IPS DF 4.7 (cell line): Measurements from ENCODE around the gene GPR155.
"Not testable (repeated sequence)": the region's sequence is repeated elsewhere in the genome, so short reads cannot be mapped to it uniquely, and the experiment has no call there.

ENCODE experiments used
- DNase-seq: peaks from one replicate; pipeline ENCODE4 v3.0.0-alpha.2; 2013; ENCODE audit warnings: low spot score; ENCODE audit errors: extremely low read depth

GPR155 gene

GRCh38 chr2:174438146-174438886 is 48.5 kb downstream of the GPR155 start:
- no peak for DNase-seq

- DNase-seq, result no peak
Measured at GRCh38 chr2:174436351-174436750, 50.5 kb downstream of the GPR155 start.

DNA sequence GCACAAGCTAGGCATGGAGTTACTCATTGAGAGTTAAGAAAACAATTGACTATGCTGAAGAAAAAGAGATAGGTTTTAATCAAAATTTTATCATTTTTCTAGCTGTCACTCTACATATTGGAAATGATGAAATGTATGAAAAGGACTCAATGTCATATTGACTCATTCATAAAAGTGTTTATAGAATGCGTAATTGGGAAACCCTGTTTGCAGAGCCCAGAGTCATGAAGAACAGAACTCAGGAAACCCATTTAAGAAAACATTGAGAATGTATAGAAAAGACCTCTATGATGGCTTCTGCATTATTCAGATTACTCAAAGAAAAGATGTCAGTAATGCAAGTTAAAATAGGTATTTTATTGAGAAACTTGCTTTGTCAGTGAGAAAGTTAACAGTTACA is 54.9 kb downstream of the GPR155 start:
- no peak for DNase-seq

DNA sequence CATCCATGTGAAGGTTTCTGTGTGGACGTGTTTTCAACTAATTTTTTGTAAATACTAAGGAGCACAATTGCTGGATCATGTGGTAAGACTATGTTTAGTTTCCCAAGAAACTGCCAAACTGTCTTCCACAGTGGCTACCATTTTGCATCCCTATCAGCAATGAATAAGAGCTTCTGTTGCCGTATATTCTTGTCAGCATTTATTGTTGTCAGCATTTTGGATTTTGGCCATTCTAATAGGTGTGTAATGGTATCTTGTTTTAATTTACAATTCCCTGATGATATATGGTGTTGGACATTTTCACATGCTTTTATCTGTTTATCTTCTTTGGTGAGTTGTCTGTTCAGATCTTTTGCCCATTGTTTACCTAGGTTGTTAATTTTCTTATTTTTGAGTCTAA is 56.8 kb downstream of the GPR155 start:
- DNase-seq, result no peak

GRCh38 chr2:174428214-174428613 is 58.6 kb downstream of the GPR155 start:
- no peak for DNase-seq

DNA sequence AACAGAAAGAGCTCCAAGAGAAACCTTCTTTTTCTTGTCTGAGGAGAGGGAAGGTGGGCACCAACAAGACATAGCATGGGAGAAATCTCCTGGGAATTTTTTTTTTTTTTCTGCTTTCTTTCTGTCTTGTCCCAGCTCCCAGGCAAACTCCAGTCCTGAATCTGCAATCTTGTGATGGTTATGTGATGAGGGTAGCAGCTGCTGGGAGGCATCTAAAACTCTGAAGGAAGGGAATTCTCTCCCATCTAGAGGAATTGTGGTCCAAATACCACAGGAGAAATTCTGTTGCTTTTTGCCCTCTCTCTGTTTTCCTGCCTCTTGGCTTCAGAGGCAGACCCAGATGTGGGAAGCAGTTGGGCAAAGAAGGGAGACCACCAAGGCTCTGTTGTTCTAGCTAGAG is 74.6 kb downstream of the GPR155 start:
- no peak for DNase-seq

GRCh38 chr2:174410039-174410438 is 76.8 kb downstream of the GPR155 start:
- not testable (repeated sequence) for DNase-seq

- DNase-seq, result no peak
Measured at GRCh38 chr2:174403628-174404027, 83.2 kb downstream of the GPR155 start.

DNA sequence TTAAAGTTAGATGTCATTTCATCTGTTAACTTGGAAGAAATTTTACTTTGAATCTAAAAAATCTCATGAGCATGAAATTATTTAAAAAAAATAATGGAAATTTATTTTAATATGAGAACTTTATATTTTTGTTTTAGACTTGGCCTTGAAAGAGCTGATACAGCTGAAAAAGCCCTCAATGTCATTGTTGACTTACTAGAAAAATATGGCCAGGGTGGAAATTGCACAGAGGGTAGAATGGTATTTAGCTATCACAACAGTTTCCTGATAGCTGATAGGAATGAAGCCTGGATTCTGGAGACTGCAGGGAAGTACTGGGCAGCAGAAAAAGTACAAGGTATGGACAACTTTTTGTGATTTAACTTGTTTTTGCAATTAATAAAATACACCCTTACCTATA is 86.0 kb downstream of the GPR155 start:
- no peak for DNase-seq

- no peak for DNase-seq
Measured at GRCh38 chr2:174399171-174399570, 87.7 kb downstream of the GPR155 start.

GRCh38 chr2:174397773-174398172 is 89.1 kb downstream of the GPR155 start:
- no peak for DNase-seq

- DNase-seq, result no peak
Measured at GRCh38 chr2:174395969-174396630, 90.7 kb downstream of the GPR155 start.

DNA sequence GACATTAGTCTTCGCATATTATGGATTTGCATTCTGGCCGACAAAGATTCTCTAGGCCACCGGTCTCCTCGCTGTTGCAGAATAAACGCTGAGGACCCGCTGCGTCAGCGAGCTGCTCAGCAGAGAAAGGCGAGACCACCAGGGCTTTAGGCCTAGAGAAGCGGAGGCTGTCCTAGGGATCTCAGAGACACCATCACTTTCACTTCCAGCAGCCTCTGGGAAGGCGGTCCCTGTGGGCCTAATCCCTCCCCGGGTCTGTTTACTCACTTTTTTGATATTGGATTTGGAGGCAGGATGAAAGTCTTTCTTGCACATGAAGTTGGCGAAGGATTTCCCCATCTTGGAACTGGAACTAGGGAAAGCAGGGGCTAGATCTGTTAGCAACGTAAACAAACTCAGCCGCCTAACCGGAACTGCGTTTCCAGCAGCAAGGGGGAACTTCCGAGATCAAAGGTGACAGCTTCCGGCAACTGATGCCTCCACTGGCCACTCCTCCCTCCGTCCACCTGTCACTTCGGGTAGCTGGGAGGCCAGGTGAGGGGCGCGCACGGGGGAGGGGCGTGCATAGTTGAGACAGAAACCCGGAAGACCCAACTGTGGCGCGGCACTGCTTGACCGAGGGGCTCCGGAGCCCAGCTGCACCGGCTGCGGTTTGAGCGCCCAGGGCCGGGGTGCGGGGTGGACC is 91.4 kb downstream of the GPR155 start, which contains the start of gene SCRN3:
SCRN3 (plus strand) TSS at position 447 of the 685 bp plus-strand sequence. CDS start 2,554 bp downstream, outside the sequence.
- peak; percentile 92 for DNase-seq

DNA sequence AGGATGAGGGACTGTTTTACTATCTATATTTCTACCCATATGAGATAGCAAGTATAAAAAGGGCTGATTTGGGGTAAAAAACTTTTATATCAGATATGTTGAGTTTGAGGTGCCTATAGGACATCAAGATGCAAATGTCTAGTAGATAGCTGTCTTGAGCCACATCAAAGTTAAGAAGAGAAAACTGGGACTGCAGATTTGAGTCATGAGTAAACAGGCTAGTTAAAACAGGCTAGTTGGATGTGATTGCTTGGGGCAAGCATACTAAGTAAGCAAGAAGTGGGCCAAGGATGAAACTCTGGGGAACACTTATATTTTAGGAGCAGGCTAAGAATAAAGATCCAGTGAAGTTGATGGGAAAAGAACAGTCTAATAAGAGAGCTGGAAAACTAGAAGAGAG is 94.1 kb downstream of the GPR155 start:
- DNase-seq, result no peak

GRCh38 chr2:174390303-174390702 is 96.5 kb downstream of the GPR155 start:
- DNase-seq, result not testable (repeated sequence)

DNA sequence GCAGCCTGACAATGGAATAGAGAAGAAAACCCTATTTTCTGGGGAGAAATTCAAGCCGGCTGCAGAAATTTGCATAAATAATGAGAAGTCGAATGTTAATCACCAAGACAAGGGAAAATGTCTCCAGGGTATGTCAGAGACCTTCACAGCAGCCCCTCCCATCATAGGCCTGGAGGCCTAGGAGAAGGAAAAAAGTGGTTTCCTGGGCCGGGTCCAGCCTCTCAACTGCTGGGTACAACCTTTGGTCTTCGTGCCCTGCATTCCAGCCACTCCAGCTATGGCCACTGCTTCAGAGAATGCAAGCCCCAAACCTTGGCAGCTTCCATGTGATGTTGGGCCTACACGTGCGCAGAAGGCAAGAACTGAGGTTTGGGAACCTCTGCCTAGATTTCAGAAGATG is 97.3 kb downstream of the GPR155 start:
- no peak for DNase-seq

DNA sequence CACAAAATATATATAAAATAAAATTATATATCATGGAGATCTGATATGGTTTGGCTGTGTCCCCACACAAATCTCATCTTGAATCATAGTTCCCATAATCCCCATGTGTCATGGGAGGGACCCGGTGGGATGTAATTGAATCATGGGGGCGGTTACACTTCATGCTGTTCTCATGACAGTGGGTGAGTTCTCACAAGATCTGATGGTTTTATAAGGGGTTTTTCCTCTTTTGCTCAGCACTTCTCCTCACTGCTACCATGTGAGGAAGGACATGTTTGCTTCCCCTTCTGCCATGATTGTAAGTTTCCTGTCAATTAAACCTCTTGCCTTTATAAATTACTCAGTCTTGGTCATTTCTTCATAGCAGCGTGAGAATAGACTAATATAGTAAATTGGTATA is 98.1 kb downstream of the GPR155 start:
- DNase-seq, result not testable (repeated sequence)

GRCh38 chr2:174385201-174385600 is 101.6 kb downstream of the GPR155 start:
- no peak for DNase-seq

GRCh38 chr2:174383796-174384195 is 103.0 kb downstream of the GPR155 start:
- no peak for DNase-seq
